B cell (primary cell): ENCODE data around the gene SLC30A2.

ENCODE experiments used
- EZH2 ChIP-seq: IDR thresholded peaks from 2 replicates; pipeline ENCODE4 v1.6.1; 2012; ENCODE audit warnings: borderline replicate concordance, low read depth, mild to moderate bottlenecking, moderate library complexity, low read length; ENCODE audit not compliant: insufficient read depth, poor library complexity, severe bottlenecking
- TF ChIP-seq, protein P1 (sequence below): fragments of 200-600 bp; IDR thresholded peaks from one replicate; pipeline ENCODE4 v1.8.0; 2022; ENCODE audit warnings: antibody characterized with exemption, mild to moderate bottlenecking

DNA sequence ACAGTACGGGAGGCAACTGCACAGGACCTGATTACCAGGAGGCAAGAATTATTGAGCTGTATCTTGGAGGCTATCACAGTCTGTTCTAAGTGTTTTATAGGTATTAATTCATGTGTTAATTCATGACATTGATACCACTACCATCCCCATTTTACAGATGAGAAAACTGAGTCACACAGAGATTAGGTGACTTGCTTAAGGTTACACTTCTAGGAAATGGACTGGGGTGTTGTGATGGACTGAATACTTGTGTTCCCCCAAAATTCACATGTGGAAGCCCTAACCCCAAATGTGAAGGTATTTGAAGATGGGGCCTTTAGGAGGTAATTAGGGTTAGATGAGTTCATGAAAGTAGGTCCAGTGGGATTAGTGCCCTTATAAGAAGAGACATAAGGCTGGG, 31.6 kb upstream of the SLC30A2 start:
- TF ChIP-seq, protein P1, sequence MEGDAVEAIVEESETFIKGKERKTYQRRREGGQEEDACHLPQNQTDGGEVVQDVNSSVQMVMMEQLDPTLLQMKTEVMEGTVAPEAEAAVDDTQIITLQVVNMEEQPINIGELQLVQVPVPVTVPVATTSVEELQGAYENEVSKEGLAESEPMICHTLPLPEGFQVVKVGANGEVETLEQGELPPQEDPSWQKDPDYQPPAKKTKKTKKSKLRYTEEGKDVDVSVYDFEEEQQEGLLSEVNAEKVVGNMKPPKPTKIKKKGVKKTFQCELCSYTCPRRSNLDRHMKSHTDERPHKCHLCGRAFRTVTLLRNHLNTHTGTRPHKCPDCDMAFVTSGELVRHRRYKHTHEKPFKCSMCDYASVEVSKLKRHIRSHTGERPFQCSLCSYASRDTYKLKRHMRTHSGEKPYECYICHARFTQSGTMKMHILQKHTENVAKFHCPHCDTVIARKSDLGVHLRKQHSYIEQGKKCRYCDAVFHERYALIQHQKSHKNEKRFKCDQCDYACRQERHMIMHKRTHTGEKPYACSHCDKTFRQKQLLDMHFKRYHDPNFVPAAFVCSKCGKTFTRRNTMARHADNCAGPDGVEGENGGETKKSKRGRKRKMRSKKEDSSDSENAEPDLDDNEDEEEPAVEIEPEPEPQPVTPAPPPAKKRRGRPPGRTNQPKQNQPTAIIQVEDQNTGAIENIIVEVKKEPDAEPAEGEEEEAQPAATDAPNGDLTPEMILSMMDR = no peak
- TF ChIP-seq EZH2 = no peak
